Left ventricle myocardium superior (tissue), 1 donor: ENCODE results near the gene GSK3B. TPM values are rescaled to one million over a fixed set of nuclear protein-coding genes. Genes with fewer than 3 reads are reported as not detected.
A peak's percentile ranks its signal among the peaks of the same experiment; 100 is the strongest.
"Not testable (repeated sequence)": the region's sequence is repeated elsewhere in the genome, so short reads cannot be mapped to it uniquely, and the experiment has no call there.

Experiments used
- ATAC-seq: fragments of 200-7000 bp; cut with Tn5 transposase; one replicate; pipeline ENCODE4 v1.9.1; 2020; ENCODE audit warnings: mild to moderate bottlenecking, moderate library complexity
- DNase-seq: peaks from one replicate; pipeline ENCODE4 v3.0.0-alpha.2; 2020
- intact Hi-C: fragments of 100-400 bp; cut with micrococcal nuclease; formaldehyde crosslinking; loops from one replicate; pipeline ENCODE4 v1.11.0; 2022
- total RNA-seq: library from RNA; stranded (reverse); fragmentation: NEBNext Ultra II Directional; extraction: Animal tissue kit (Norgen Biotek cat#: 25700); gene quantifications from one replicate; pipeline ENCODE4 v1.2.1, GENCODE V29; 2021
- donor health status: DM: no; HTN: yes; CAD: no; lungs with severe emphysema.

Gene GSK3B
- total RNA-seq, 1 donor from 2014 or later, result 45.7 TPM

GRCh38 chr3:119912220-119912619, 182.0 kb downstream of the GSK3B start:
- intact Hi-C loops, result no loop called here
- DNase-seq, result no peak
- no peak for ATAC-seq

- ATAC-seq (no peak), DNase-seq (no peak)
- intact Hi-C loops, result no loop called here
These were observed 182.5 kb downstream of the GSK3B start for GRCh38 chr3:119911748-119912147.

- ATAC-seq (no peak), DNase-seq (no peak)
- intact Hi-C loops, result loop anchor here (10.0 kb wide), 1 partner anchor 193 kb away; the partner anchor contains the start of gene GSK3B
These were observed 192.2 kb downstream of the GSK3B start for GRCh38 chr3:119902061-119902460.

- ATAC-seq, result no peak
- no peak for DNase-seq
- intact Hi-C loops, result loop anchor here (10.0 kb wide), 1 partner anchor 194 kb away; the partner anchor contains the start of gene GSK3B
These were observed 193.1 kb downstream of the GSK3B start for GRCh38 chr3:119901148-119901547.

GRCh38 chr3:119899192-119899511, 195.1 kb downstream of the GSK3B start:
- ATAC-seq (no peak), DNase-seq (no peak)
- intact Hi-C loops, result no loop called here

- ATAC-seq (no peak), DNase-seq (no peak)
- intact Hi-C loops, result no loop called here
These were observed 195.6 kb downstream of the GSK3B start for GRCh38 chr3:119898478-119899191.

GRCh38 chr3:119894195-119894594, 200.1 kb downstream of the GSK3B start:
- intact Hi-C loops, result loop anchor here (5.0 kb wide), 1 partner anchor 288 kb away; no protein-coding TSS in a partner anchor
- DNase-seq, result no peak
- ATAC-seq, result no peak

GRCh38 chr3:119893769-119894168, 200.5 kb downstream of the GSK3B start:
- intact Hi-C loops, result loop anchor here (5.0 kb wide), 1 partner anchor 289 kb away; no protein-coding TSS in a partner anchor
- DNase-seq, result no peak
- ATAC-seq, result no peak

GRCh38 chr3:119891944-119892721, 202.1 kb downstream of the GSK3B start:
- ATAC-seq, result peak; percentile 85
- intact Hi-C loops, result loop anchor here (5.0 kb wide), 1 partner anchor 290 kb away; no protein-coding TSS in a partner anchor
- no peak for DNase-seq

GRCh38 chr3:119888681-119889080, 205.6 kb downstream of the GSK3B start:
- DNase-seq, intact Hi-C loops, ATAC-seq: not testable (repeated sequence)

GRCh38 chr3:119885746-119886530, 208.3 kb downstream of the GSK3B start:
- DNase-seq, result no peak
- no peak for ATAC-seq
- intact Hi-C loops, result no loop called here

- intact Hi-C loops, result no loop called here
- DNase-seq (no peak), ATAC-seq (no peak)
These were observed 210.1 kb downstream of the GSK3B start for GRCh38 chr3:119884161-119884557.

- ATAC-seq, result no peak
- intact Hi-C loops, result no loop called here
- no peak for DNase-seq
These were observed 210.6 kb downstream of the GSK3B start for GRCh38 chr3:119883461-119884160.

GRCh38 chr3:119880966-119881365, 213.3 kb downstream of the GSK3B start:
- intact Hi-C loops, result no loop called here
- ATAC-seq, result no peak
- no peak for DNase-seq

- intact Hi-C loops, result no loop called here
- DNase-seq (no peak), ATAC-seq (no peak)
These were observed 220.6 kb downstream of the GSK3B start for GRCh38 chr3:119873646-119874045.

- intact Hi-C loops, result no loop called here
- no peak for DNase-seq
- no peak for ATAC-seq
These were observed 221.5 kb downstream of the GSK3B start for GRCh38 chr3:119872773-119873172.

- intact Hi-C loops, result no loop called here
- ATAC-seq (no peak), DNase-seq (no peak)
These were observed 222.7 kb downstream of the GSK3B start for GRCh38 chr3:119871571-119871970.

GRCh38 chr3:119870512-119870911, 223.7 kb downstream of the GSK3B start:
- no peak for ATAC-seq
- DNase-seq, result no peak
- intact Hi-C loops, result no loop called here

GRCh38 chr3:119864476-119864875, 229.8 kb downstream of the GSK3B start:
- DNase-seq (no peak), ATAC-seq (no peak)

More at GRCh38 chr3:119864476-119864875, 229.8 kb downstream of the GSK3B start:
- intact Hi-C loops, result no loop called here
